ENCODE results near the gene CLMN. TPM values are rescaled to one million over a fixed set of nuclear protein-coding genes. Genes with fewer than 3 reads are reported as not detected.

CLMN gene
- total RNA-seq, 1 donor, result 0.36 TPM

DNA sequence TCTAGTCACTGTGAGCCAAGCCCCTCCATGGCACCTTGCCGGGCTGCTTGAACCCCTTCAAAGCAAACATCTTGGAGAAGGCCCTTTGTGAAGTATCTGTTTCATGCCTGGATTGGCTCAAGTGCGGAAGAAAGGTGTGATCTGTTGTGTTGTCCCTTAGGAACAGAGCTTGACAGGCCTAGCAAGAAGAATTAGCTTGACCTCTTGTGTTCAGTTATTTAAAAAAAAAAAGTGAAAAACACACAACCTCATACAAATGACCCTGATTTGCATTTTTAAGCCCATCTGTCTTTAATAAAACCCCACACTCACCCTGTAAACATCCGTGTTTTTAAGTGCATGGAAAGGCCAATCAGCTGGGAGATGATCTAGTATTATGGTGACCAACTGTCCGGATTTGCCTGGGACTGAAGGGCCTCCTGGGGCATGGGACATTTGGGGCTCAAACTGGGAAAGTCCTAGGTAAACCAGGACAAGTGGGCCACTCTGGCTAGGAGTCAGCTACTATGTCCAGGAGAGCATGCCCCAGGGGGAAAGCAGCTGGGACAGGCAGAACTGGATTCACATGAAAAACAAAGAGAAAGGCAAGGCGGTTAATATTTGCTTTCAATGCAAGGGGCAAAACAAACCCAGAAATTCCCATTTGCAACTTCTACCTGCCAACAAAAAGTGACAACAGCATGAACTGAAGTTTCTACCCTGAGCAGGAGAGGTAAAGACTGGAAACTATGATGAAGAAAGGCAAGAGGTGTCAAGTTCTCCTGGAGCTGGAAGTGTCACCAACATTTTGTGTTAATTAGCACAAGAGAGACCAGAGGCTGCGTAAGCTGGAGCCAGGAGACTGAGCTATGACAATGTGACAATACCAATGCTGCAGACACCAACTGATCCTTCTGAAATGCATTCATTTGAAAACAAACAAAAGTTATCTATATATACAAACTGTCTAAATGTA is 78.6 kb downstream of the CLMN start:
- no peak overlapping the region for H3K4me3 ChIP-seq (ENCODE audit: low read depth, low read length)
- TF ChIP-seq, protein P1, sequence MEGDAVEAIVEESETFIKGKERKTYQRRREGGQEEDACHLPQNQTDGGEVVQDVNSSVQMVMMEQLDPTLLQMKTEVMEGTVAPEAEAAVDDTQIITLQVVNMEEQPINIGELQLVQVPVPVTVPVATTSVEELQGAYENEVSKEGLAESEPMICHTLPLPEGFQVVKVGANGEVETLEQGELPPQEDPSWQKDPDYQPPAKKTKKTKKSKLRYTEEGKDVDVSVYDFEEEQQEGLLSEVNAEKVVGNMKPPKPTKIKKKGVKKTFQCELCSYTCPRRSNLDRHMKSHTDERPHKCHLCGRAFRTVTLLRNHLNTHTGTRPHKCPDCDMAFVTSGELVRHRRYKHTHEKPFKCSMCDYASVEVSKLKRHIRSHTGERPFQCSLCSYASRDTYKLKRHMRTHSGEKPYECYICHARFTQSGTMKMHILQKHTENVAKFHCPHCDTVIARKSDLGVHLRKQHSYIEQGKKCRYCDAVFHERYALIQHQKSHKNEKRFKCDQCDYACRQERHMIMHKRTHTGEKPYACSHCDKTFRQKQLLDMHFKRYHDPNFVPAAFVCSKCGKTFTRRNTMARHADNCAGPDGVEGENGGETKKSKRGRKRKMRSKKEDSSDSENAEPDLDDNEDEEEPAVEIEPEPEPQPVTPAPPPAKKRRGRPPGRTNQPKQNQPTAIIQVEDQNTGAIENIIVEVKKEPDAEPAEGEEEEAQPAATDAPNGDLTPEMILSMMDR (IDR thresholded peaks at IDR 0.05; ENCODE audit: insufficient read depth, low read length), result no peak
- DNase-seq (ENCODE audit: low read depth), result no peak

GRCh38 chr14:95238487-95239298 is 81.0 kb downstream of the CLMN start:
- TF ChIP-seq, protein P1 (IDR thresholded peaks at IDR 0.05; ENCODE audit: insufficient read depth, low read length), result no peak
- no peak overlapping the region for H3K4me3 ChIP-seq (ENCODE audit: low read depth, low read length)
- DNase-seq (ENCODE audit: low read depth), result no peak

DNA sequence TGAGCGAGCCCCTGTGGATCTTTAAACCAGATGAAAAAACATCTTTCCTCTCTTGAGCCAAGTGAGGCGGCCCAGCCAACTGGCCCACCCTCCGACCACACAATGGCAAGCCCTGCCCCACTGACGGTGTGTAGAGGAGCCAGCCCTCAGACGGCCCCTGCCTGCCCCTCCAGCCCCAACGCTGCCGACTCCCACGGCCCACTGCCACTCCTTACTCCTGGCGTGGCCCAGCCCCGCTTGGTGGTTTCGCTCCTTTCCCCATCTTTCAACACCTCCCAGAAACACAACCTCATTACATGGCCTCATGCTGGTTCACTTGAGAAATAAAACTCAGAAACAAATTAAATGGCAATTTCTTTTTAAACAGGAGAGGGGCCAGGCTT is 81.8 kb downstream of the CLMN start:
- TF ChIP-seq, protein P1 (IDR thresholded peaks at IDR 0.05; ENCODE audit: insufficient read depth, low read length), result no peak
- no peak overlapping the region for H3K4me3 ChIP-seq (ENCODE audit: low read depth, low read length)
- no peak for DNase-seq (ENCODE audit: low read depth)

DNA sequence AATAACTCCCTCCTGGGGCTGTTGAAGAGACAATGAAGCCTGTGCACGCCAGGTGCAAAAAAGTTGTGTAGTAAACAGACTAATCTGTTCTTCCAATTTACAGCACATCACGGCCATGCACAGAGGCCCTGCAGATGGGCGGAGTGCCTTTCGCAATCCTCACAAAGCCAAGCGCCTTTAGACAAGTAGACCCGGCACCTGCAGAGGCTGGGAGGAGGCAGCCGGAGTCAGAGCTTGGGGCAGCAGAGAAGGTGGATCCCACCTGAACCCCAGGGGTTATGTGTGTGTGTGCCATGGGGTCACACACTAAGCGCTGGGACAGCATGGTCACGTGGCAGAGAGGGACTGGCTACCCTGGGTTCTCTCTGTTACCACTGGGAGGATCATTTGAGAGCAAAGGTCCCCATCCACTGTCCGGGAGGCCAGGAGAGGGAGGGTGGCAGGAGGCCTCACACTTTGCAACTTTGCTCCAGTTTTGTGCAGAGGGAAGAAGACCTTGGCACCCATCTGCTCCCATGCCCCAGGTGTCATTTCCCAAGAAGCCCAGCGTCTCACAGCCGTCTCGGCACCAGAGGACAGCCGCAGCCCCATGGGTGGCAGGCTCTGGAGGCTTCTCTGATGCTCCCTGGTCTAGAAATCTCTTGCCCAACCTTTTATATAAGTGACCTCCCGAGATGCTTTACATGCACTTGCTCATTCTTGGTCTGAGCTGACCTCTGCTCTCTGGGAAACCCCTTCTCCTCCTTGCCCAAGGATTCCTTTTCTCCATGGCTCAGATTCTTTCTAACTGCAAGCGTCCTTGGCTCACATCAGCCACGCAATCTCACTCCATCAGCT is 82.4 kb downstream of the CLMN start:
- H3K4me3 ChIP-seq (ENCODE audit: low read depth, low read length), result no peak overlapping the region
- TF ChIP-seq, protein P1 (IDR thresholded peaks at IDR 0.05; ENCODE audit: insufficient read depth, low read length), result no peak
- no peak for DNase-seq (ENCODE audit: low read depth)

GRCh38 chr14:95236221-95236620 is 83.5 kb downstream of the CLMN start:
- TF ChIP-seq, protein P1 (IDR thresholded peaks at IDR 0.05; ENCODE audit: insufficient read depth, low read length), result no peak
- no peak overlapping the region for H3K4me3 ChIP-seq (ENCODE audit: low read depth, low read length)
- DNase-seq (ENCODE audit: low read depth), result no peak

- no peak for DNase-seq (ENCODE audit: low read depth)
- H3K4me3 ChIP-seq (ENCODE audit: low read depth, low read length), result no peak overlapping the region
- TF ChIP-seq, protein P1 (IDR thresholded peaks at IDR 0.05; ENCODE audit: insufficient read depth, low read length), result no peak
These were observed 83.9 kb downstream of the CLMN start for GRCh38 chr14:95235767-95236166.

Measured in fibroblast of the aortic adventitia (primary cell).